HT1080 (cell line): Measurements from ENCODE around the gene OR4N5. TPM values are rescaled to one million over a fixed set of nuclear protein-coding genes. Genes with fewer than 3 reads are reported as not detected.
"Not testable (repeated sequence)": the region's sequence is repeated elsewhere in the genome, so short reads cannot be mapped to it uniquely, and the experiment has no call there.

Experiments used
- DNase-seq: peaks from one replicate; pipeline ENCODE4 v3.0.0-alpha.2; 2015; ENCODE audit warnings: low read depth
- polyA plus RNA-seq, 2 experiments: library from polyadenylated mRNA; depleted of rRNA; stranded (reverse); fragments of >200 nt; gene quantifications; 2 replicates each; pipeline ENCODE4 v1.2.3, GENCODE V29; 2015
- total RNA-seq: library from RNA; depleted of rRNA; stranded (reverse); fragments of >200 nt; shearing (Covaris generic); gene quantifications from 2 replicates; pipeline ENCODE4 v1.2.3, GENCODE V29; 2014; rRNA removed

Gene OR4N5, protein sequence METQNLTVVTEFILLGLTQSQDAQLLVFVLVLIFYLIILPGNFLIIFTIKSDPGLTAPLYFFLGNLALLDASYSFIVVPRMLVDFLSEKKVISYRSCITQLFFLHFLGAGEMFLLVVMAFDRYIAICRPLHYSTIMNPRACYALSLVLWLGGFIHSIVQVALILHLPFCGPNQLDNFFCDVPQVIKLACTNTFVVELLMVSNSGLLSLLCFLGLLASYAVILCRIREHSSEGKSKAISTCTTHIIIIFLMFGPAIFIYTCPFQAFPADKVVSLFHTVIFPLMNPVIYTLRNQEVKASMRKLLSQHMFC
- total RNA-seq: not detected in 2 replicates
- polyA plus RNA-seq (2015; cell fraction: cytosol; rRNA removed): not detected in 2 replicates
- polyA plus RNA-seq (2015; cell fraction: nucleus; rRNA removed): not detected in 2 replicates

GRCh38 chr14:20138520-20138919 is at the start of gene OR4N5:
Gene OR4N5 (plus strand): TSS chr14:20138820. CDS start chr14:20143736, 4,916 bp downstream.
- no peak for DNase-seq

DNA sequence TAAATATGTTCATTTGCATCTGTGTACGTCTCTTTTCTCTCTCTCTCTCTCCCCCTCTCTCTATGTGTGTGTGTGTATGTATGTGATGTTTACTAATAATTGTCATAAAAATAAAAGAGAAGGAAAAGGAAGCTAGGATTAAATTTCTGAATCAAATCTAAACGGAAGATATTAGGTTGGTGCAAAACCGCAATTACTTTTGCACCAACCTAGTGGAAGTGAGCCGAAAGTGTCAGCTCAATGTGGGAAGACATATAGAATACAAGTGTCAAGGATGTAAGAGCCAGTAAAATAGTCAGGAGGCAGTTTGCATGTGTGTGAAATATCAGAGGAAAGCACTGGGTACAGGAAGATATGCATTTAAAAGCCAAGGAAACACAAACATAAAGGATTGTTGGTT is 46.6 kb upstream of the OR4N5 start:
- DNase-seq: no peak

DNA sequence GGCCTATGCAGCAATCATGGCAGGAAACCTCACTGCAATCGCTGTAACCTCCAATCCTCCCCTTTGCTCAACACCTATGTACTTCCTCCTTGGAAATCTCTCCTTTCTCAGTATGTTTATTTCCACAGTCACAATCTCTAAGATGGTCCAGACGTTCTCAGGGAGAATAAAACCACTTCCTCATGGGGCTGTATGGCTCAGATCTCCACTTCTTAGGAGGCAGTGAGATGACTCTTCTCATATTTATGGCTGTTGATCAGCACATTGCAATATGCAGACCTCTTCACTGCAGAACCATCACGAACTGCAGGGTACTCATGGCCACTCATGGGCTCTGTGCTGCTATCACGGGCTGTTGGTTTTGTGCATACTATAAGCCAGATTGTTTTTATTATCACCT is 45.2 kb upstream of the OR4N5 start:
- no peak for DNase-seq

DNA sequence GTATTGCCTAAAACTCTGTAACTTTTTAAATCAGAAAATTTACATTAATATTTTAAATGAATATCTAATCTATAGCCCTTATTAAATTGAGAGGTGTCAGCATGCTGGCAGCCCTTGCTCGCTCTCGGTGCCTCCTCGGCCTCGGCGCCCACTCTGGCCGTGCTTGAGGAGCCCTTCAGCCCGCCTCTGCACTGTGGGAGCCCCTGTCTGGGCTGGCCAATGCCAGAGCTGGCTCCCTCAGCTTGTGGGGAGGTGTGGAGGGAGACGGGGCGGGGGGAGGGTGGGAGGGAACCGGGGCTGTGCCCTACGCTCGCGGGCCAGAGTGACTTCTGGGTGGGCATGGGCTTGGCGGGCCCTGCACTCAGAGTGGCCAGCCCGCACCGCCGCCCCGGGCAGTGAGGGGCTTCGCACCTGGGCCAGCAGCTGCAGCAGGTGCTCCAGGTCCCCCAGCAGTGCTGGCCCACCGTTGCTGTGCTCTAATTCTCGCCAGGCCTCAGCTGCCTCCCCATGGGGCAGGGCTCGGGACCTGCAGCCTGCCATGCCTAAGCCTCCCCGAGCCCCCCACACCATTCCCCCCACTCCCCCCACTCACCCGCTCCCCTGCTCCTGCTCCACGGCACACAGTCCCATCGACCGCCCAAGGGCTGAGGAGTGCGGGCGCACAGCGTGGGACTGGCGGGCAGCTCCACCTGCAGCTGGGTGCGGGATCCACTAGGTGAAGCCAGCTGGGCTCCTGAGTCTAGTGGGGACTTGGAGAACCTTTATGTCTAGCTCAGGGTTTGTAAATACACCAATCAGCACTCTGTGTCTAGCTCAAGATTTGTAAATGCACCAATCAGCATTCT is 39.5 kb upstream of the OR4N5 start:
- not testable (repeated sequence) for DNase-seq

- DNase-seq: no peak
Observed at GRCh38 chr14:20110438-20110837, 28.2 kb upstream of the OR4N5 start, which contains the start of gene OR4K17. Gene OR4K17 (plus strand): TSS chr14:20110739. CDS start chr14:20117500, 6,761 bp downstream.

DNA sequence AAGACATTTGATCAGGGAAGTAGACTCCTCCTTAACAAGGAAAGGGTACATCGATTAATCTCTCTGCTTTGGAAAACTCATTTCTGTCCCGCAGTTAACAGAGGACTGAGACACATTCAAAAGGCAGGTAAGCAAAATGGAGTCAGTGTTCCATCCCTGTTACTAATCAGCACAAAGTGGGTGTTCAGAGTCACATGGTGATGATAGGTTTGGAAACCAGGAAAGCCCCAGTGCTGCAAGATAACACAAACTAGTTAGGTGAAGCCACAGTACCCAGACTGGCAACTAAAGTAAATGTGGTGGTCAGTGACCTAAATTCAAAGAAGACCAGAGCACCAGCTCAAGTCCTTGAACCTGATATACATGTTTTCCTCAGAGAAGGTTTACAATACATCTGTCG is 26.3 kb upstream of the OR4N5 start:
- DNase-seq: no peak

GRCh38 chr14:20116748-20117147 is 21.9 kb upstream of the OR4N5 start:
- peak; percentile 9 for DNase-seq

GRCh38 chr14:20118795-20119194 is 19.8 kb upstream of the OR4N5 start:
- DNase-seq: no peak

GRCh38 chr14:20143911-20144310 is 5.3 kb downstream of the OR4N5 start:
- DNase-seq: peak; percentile 10

- no peak for DNase-seq
Observed at GRCh38 chr14:20144820-20145219, 6.2 kb downstream of the OR4N5 start.

- DNase-seq: no peak
Observed at GRCh38 chr14:20164462-20164861, 25.8 kb downstream of the OR4N5 start.

DNA sequence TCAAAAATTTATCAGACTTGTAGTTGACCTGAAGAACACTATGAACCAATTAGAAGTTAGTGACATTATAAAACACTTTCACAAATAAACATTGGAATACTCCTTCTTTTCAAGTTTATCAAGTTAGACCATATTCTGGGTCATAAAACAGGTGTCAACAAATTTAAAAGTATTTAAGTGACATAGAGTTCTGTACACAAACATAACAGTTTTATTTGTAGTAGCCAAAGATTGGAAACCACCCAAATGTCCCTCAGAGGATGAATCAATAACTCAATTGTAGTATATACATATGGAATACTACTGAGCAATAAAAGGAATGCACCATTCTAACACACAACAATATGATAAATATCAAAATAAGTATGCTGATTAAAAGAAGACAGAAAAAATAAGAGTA is 28.5 kb downstream of the OR4N5 start:
- no peak for DNase-seq

DNA sequence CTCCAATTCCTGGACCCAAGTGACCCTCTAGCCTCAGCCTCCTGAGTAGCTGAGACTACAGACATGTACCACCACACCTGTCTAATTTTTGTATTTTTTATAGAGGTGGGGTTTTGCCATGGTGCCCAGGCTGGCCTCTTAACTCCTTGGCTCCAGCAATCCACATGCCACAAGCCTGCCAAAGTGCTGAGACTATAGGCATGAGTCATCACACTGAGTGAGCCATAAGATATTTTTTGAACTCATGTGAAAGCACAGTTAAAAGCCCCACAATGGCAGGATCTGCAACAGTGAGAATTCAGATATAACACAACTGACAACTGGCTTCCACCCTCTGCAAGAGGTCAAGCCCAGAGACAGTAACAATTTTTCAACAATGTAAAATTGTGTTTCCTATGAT is 31.2 kb downstream of the OR4N5 start:
- peak; percentile 77 for DNase-seq

- not testable (repeated sequence) for DNase-seq
Observed at GRCh38 chr14:20174205-20174604, 35.6 kb downstream of the OR4N5 start.

DNA sequence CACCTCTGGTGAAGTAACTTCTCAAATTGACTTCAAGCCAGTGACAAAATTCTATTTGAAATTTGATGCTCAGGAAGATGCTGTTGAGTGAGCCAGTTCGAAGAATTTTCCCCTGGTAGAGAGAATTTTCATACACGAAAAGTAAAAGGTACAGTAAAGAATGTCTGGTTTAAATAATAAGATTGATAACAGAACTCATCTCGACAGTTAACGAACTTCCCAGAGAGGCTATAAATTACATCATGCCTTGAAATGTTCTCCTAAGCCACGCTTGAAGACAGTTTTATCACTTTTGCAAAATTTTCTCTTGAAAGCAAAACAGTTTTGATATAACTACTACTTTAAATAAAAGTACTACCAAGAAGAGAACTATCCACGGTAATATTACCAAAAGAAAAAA is 37.7 kb downstream of the OR4N5 start:
- no peak for DNase-seq

- no peak for DNase-seq
Observed at GRCh38 chr14:20177433-20177974, 38.9 kb downstream of the OR4N5 start.

- DNase-seq: no peak
Observed at GRCh38 chr14:20179218-20179617, 40.6 kb downstream of the OR4N5 start.

DNA sequence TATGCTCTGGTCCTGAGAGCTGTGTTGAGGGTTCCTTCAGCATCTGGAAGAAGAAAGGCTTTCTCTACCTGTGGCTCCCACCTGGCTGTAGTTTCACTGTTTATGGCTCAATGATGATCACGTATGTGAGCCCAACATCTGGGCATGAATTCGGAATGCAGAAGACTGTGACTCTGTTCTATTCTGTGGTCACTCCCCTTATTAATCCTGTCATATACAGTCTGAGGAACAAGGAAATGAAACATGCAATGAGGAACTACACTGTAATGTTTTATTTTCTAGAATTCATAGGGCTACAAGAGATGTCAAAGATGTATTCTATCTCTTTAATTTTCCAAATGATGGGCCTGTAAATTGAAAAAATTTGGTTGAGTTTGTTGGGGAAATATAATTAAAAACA is 41.3 kb downstream of the OR4N5 start:
- DNase-seq: no peak

DNA sequence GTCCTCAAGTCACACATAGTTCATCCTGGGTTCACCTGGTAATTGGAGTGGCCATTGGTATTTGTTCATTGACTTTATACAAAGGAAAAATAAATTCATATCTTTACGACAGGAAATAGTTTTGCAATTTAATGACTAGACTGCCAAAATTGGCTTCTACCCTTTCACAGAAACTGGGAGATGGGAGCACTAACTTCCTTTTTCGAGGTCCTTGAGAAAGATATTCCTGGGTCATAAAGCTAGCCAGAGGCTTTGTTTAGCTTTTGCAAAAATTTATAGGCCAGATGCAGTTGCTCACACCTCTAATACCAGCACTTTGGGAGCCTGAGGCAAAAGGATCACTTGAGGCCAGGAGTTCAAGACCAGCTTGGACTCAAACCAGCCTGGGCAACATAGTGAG is 41.9 kb downstream of the OR4N5 start:
- DNase-seq: no peak

DNA sequence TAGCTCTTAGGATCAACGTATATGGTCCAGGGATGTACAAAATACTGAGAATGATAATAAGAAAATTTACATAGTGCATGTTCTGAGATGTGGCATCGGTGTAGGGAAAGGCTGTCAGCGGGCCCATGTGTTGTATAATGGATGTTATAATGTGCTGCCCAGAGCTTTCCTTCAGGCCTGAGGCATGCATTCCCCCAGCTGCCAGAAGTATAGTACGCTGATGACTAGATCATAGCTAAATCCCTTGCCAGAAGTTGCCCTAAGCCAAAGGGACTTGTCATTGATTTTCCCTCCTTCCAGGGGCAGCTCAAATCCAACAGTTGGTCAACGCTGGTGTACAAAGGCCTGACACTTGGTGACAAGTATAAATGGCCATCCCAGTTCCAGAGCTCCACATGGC is 45.6 kb downstream of the OR4N5 start:
- no peak for DNase-seq

DNA sequence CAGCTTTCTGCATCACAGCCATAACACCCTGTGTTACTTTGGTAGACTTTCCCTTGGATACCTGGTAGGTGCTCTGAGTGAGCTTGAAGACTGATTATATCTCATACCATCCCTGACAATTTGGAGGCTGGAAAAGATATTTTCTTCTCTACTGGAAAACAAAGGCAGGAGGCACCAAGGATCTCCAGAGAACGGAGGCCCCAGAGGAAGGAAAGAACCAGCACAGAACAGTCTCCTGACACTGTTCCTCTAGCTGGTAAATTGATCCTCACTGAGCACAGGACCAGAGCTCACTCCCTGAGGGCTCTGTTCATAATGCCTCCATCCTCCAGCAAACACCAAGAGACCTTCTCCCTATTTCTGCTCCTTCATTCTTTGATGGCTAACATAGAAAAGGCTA is 52.0 kb downstream of the OR4N5 start, which contains the start of gene OR11G2:
Gene OR11G2 (plus strand): TSS at position 301 of the 400 bp plus-strand sequence. CDS start 6,542 bp downstream, outside the sequence.
- DNase-seq: no peak

DNA sequence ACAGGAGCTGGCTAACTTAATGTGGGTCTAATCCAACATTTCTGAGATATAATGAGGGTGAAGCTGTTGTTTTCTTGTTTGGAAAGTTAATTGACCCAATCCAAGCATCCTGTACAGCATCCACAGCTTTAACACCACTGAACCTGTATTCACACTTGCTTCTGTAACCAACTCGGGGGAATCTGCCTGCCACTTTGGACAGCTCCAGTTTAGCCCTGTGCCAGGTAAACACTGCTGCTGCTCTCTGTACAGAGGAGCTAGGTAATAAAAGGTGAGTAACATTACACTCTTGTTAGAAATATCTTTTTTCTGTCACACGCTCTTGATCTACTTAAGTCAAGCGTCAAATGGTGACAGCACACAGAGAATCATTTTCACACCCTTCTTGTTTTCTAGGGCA is 52.8 kb downstream of the OR4N5 start:
- DNase-seq: no peak
